Natural killer cell treated with Interleukin-12 subunit alpha and Interleukin-12 subunit beta and Interleukin-15 and Interleukin-18, amount 100 ng/mL, for 72 hours (primary cell): Measurements from ENCODE around the gene UBR7. TPM values are rescaled to one million over a fixed set of nuclear protein-coding genes. Genes with fewer than 3 reads are reported as not detected.
A peak's percentile ranks its signal among the peaks of the same experiment; 100 is the strongest.
"Not testable (repeated sequence)": the region's sequence is repeated elsewhere in the genome, so short reads cannot be mapped to it uniquely, and the experiment has no call there.

Experiments
- ATAC-seq, 2 donors: fragments of 150-1000 bp; cut with Tn5 transposase in 1 of 2; sonication (Bioruptor Pico), chemical (Tn5 transposase) in 1 of 2; 2 replicates each; pipeline ENCODE4 v1.10.0; 2021
- DNase-seq: peaks from one replicate; pipeline ENCODE4 v3.0.0; 2022; ENCODE audit warnings: low spot score
- H3K27ac Mint-ChIP-seq, 2 donors: 1 replicate in 1 of 2; 2 replicates in 1 of 2; pipeline ENCODE4 v1.8.0; 2022; ENCODE audit warnings: mixed read lengths in 2 of 2, mild to moderate bottlenecking in 1 of 2, moderate library complexity in 1 of 2
- H3K27me3 Mint-ChIP-seq, 2 donors: 1 replicate in 1 of 2; 2 replicates in 1 of 2; pipeline ENCODE4 v1.8.0; 2022; ENCODE audit warnings: mixed read lengths in 2 of 2
- H3K36me3 Mint-ChIP-seq: one replicate; pipeline ENCODE4 v1.8.0; 2022; ENCODE audit warnings: mixed read lengths
- H3K4me1 Mint-ChIP-seq, 2 donors: 1 replicate in 1 of 2; 2 replicates in 1 of 2; pipeline ENCODE4 v1.8.0; 2022; ENCODE audit warnings: low read depth in 2 of 2, mixed read lengths in 2 of 2, mild to moderate bottlenecking in 1 of 2
- H3K4me3 Mint-ChIP-seq: one replicate; pipeline ENCODE4 v1.8.0; 2022; ENCODE audit warnings: mixed read lengths
- H3K9me3 Mint-ChIP-seq: 2 replicates; pipeline ENCODE4 v1.8.0; 2022; ENCODE audit warnings: mixed read lengths
- total RNA-seq, 2 donors: library from RNA; stranded (reverse); gene quantifications; one replicate each; pipeline ENCODE4 v1.2.3, GENCODE V29; 2022

Gene UBR7
- 10 to 100 TPM; 31.7 to 33.1 TPM for total RNA-seq

- ATAC-seq (peak; percentile 95 to 98), DNase-seq (peak; percentile 94)
- H3K4me1 Mint-ChIP-seq, result peaks cover 27 to 38% of the 10 kb centered on the region in 2 donors
- H3K27ac Mint-ChIP-seq, result peak within 1 kb of the TSS; percentile 97 to 99
- peak within 1 kb of the TSS; percentile 89 for H3K4me3 Mint-ChIP-seq
- no peaks in the 10 kb centered on the region for H3K9me3 Mint-ChIP-seq
- H3K27me3 Mint-ChIP-seq, result no peaks in the 10 kb centered on the region
- H3K36me3 Mint-ChIP-seq, result peaks cover 5% of the 10 kb centered on the region
Measured at GRCh38 chr14:93206793-93207467, at the start of gene UBR7, which contains the start of gene GON7. Gene UBR7 (plus strand): TSS chr14:93207256. CDS start chr14:93207292, 36 bp downstream. Gene GON7 (minus strand): TSS chr14:93207065. CDS start chr14:93207037, 28 bp downstream.

- not testable (repeated sequence) for H3K9me3 Mint-ChIP-seq, DNase-seq, ATAC-seq, H3K27me3 Mint-ChIP-seq, H3K36me3 Mint-ChIP-seq, H3K4me1 Mint-ChIP-seq, H3K4me3 Mint-ChIP-seq, H3K27ac Mint-ChIP-seq
Measured at GRCh38 chr14:93158349-93158748, 48.7 kb upstream of the UBR7 start.

GRCh38 chr14:93159625-93160352 is 47.3 kb upstream of the UBR7 start:
- H3K9me3 Mint-ChIP-seq, H3K4me1 Mint-ChIP-seq, ATAC-seq, H3K4me3 Mint-ChIP-seq, H3K27me3 Mint-ChIP-seq, DNase-seq, H3K36me3 Mint-ChIP-seq, H3K27ac Mint-ChIP-seq: not testable (repeated sequence)

- H3K27me3 Mint-ChIP-seq, result peaks cover 0 to 2% of the 10 kb centered on the region in 2 donors
- H3K9me3 Mint-ChIP-seq, result no peaks in the 10 kb centered on the region
- no peaks in the 10 kb centered on the region for H3K36me3 Mint-ChIP-seq
- DNase-seq, result no peak
- peak in 1 of 2 donors; percentile 32 for ATAC-seq
- H3K4me1 Mint-ChIP-seq, result no peaks in the 10 kb centered on the region
- H3K27ac Mint-ChIP-seq, result no peak overlapping the region
- no peak overlapping the region for H3K4me3 Mint-ChIP-seq
Measured at GRCh38 chr14:93160353-93160801, 46.7 kb upstream of the UBR7 start.

DNA sequence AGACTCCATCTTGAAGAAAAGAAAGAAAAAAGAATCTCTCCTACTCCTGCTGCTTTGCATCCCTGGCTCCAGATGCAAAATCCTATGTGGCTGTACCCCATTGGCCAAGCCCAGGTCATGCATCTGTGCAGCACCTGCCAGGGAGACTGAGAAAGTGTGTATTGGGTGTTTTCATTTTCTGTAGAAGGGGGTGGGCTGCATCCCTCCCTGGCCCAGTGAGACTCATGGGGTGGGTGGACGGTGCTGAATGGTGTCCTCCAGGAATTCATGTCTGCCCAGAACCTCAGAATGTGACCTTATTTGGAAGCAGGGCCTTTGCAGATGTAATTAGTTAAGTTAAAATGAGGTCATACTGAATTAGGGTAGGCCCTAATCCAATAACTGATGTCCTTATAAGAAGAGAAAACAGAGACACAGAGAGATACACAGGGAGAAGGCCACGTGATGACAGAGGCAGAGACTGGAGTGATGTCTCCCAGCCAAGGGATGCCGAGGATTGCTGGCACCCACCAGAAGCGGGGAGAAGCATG is 45.6 kb upstream of the UBR7 start:
- H3K9me3 Mint-ChIP-seq, result no peaks in the 10 kb centered on the region
- no peaks in the 10 kb centered on the region for H3K4me1 Mint-ChIP-seq
- no peak overlapping the region for H3K27ac Mint-ChIP-seq
- DNase-seq (no peak), ATAC-seq (no peak)
- H3K4me3 Mint-ChIP-seq, result no peak overlapping the region
- no peaks in the 10 kb centered on the region for H3K36me3 Mint-ChIP-seq
- peaks cover 0 to 2% of the 10 kb centered on the region in 2 donors for H3K27me3 Mint-ChIP-seq

GRCh38 chr14:93163564-93163963 is 43.5 kb upstream of the UBR7 start:
- ATAC-seq (no peak), DNase-seq (no peak)
- Mint-ChIP-seq H3K27me3 (no peaks in the 10 kb centered on the region), H3K4me3 (no peak overlapping the region), H3K9me3 (no peaks in the 10 kb centered on the region), H3K4me1 (no peaks in the 10 kb centered on the region), H3K36me3 (no peaks in the 10 kb centered on the region), H3K27ac (no peak overlapping the region)

- H3K27me3 Mint-ChIP-seq, H3K9me3 Mint-ChIP-seq, H3K36me3 Mint-ChIP-seq, H3K4me1 Mint-ChIP-seq, ATAC-seq, H3K27ac Mint-ChIP-seq, H3K4me3 Mint-ChIP-seq, DNase-seq: not testable (repeated sequence)
Measured at GRCh38 chr14:93165271-93166265, 41.5 kb upstream of the UBR7 start.

- DNase-seq, H3K4me1 Mint-ChIP-seq, H3K27me3 Mint-ChIP-seq, H3K36me3 Mint-ChIP-seq, H3K4me3 Mint-ChIP-seq, ATAC-seq, H3K27ac Mint-ChIP-seq, H3K9me3 Mint-ChIP-seq: not testable (repeated sequence)
Measured at GRCh38 chr14:93168610-93169009, 38.4 kb upstream of the UBR7 start.

DNA sequence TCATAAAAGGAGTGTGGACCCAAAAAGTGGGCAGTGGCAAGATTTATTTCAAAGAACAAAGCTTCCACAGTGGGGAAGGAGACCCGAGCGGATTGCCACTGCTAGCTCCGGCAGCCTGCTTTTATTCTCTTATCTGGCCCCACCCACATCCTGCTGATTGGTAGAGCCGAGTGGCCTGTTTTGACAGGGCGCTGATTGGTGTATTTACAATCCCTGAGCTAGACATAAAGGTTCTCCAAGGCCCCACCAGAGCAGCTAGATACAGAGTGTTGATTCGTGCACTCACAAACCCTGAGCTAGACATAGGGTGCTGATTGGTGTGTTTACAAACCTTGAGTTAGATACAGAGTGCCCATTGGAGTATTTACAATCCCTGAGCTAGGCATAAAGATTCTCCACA is 37.4 kb upstream of the UBR7 start:
- DNase-seq, H3K4me1 Mint-ChIP-seq, H3K27me3 Mint-ChIP-seq, H3K27ac Mint-ChIP-seq, H3K4me3 Mint-ChIP-seq, H3K36me3 Mint-ChIP-seq, ATAC-seq, H3K9me3 Mint-ChIP-seq: not testable (repeated sequence)

DNA sequence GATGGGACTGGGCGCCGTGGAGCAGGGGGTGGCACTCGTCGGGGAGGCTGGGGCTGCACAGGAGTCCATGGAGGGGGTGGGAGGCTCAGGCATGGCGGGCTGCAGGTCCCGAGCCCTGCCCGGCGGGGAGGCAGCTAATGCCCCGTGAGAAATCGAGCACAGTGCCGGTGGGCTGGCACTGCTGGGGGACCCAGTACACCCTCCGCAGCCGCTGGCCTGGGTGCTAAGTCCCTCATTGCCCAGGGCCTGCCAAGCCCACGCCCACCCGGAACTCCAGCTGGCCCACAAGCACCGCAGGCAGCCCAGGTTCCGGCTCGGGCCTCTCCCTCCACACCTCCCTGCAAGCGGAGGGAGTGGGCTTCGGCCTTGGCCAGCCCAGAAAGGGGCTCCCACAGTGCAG is 36.9 kb upstream of the UBR7 start:
- H3K36me3 Mint-ChIP-seq, H3K4me1 Mint-ChIP-seq, H3K9me3 Mint-ChIP-seq, ATAC-seq, DNase-seq, H3K27me3 Mint-ChIP-seq, H3K4me3 Mint-ChIP-seq, H3K27ac Mint-ChIP-seq: not testable (repeated sequence)

GRCh38 chr14:93171376-93171775 is 35.7 kb upstream of the UBR7 start:
- H3K27me3 Mint-ChIP-seq, result no peaks in the 10 kb centered on the region
- H3K36me3 Mint-ChIP-seq, result no peaks in the 10 kb centered on the region
- no peak overlapping the region for H3K27ac Mint-ChIP-seq
- ATAC-seq, result no peak
- no peak for DNase-seq
- no peaks in the 10 kb centered on the region for H3K9me3 Mint-ChIP-seq
- no peaks in the 10 kb centered on the region for H3K4me1 Mint-ChIP-seq
- no peak overlapping the region for H3K4me3 Mint-ChIP-seq

GRCh38 chr14:93173943-93174395 is 33.1 kb upstream of the UBR7 start:
- no peaks in the 10 kb centered on the region for H3K9me3 Mint-ChIP-seq
- no peaks in the 10 kb centered on the region for H3K27me3 Mint-ChIP-seq
- ATAC-seq, result no peak
- no peaks in the 10 kb centered on the region for H3K36me3 Mint-ChIP-seq
- no peak overlapping the region for H3K4me3 Mint-ChIP-seq
- no peak overlapping the region for H3K27ac Mint-ChIP-seq
- peaks cover 0 to 3% of the 10 kb centered on the region in 2 donors for H3K4me1 Mint-ChIP-seq
- no peak for DNase-seq

- H3K4me3 Mint-ChIP-seq, H3K9me3 Mint-ChIP-seq, ATAC-seq, DNase-seq, H3K27ac Mint-ChIP-seq, H3K36me3 Mint-ChIP-seq, H3K4me1 Mint-ChIP-seq, H3K27me3 Mint-ChIP-seq: not testable (repeated sequence)
Measured at GRCh38 chr14:93174731-93175130, 32.3 kb upstream of the UBR7 start.
